Measurements from ENCODE around the gene STX8.

GRCh38 chr17:9446528-9446927 lies 129.1 kb downstream of the STX8 start:
- TF ChIP-seq CTCF (IDR thresholded peaks at IDR 0.05) (no peak), ZFX (IDR thresholded peaks at IDR 0.05; ENCODE audit: borderline replicate concordance) (no peak)

Data from 22Rv1 (cell line).